GM18526 (cell line): ENCODE data around the gene KRTAP10-3.

Experiments
- POLR2A ChIP-seq: IDR thresholded peaks from 3 replicates; pipeline ENCODE4 v1.6.1; 2011; ENCODE audit not compliant: insufficient read length; ENCODE audit errors: extremely low read depth

Gene KRTAP10-3

GRCh38 chr21:44529011-44529421 is 29.6 kb downstream of the KRTAP10-3 start:
- TF ChIP-seq POLR2A = no peak

DNA sequence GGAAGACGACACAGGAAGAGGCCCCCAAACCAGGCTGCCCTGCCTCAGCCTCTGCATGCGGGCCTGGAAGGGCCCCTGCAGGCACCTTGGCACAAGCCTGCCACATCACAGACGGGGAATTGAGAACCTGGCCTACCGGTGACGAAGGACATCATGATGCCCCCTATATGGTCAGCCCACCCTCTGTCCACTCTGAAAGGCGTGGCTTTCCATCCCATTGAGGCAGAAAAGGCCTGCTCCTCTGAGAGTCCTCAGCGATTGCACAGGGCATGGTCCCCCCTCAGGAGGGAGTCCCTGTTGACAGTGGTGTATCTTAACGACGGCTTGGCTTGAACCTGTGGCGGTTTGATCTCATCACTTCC is 30.0 kb downstream of the KRTAP10-3 start:
- no peak for TF ChIP-seq POLR2A

DNA sequence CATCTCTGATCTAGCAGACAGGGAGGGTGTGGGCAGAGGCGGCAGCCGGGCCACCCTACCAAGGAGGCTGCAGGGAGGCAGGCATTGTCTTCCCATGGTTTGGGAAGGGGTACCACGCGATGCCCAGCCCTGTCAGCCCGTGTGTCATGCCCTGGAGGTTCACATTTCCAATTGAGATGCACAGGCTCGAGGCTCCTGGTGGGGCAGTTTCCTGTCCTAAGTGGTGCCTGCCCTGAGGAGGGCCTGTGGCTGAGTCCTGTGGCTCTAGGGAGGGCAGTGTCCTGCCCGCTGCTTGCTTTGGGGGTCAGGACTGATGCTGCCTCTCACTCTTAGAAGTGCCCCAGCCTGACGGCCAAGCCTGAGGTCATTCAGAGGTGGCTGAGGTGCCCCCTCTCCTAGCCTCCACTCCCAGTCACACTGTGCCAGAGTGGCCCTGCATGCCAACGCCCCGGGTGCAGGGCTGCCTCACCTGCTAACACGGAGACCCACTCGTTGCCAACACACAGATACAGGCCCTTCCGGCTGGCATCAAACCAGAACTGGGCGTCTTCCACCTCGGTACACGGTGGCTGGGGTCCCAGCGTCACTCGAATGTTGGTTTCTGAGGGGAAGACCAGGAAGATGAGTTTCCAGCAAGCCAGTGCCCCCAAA is 30.5 kb downstream of the KRTAP10-3 start:
- TF ChIP-seq POLR2A = no peak

- no peak for TF ChIP-seq POLR2A
Observed at GRCh38 chr21:44527156-44527982, 31.2 kb downstream of the KRTAP10-3 start.

DNA sequence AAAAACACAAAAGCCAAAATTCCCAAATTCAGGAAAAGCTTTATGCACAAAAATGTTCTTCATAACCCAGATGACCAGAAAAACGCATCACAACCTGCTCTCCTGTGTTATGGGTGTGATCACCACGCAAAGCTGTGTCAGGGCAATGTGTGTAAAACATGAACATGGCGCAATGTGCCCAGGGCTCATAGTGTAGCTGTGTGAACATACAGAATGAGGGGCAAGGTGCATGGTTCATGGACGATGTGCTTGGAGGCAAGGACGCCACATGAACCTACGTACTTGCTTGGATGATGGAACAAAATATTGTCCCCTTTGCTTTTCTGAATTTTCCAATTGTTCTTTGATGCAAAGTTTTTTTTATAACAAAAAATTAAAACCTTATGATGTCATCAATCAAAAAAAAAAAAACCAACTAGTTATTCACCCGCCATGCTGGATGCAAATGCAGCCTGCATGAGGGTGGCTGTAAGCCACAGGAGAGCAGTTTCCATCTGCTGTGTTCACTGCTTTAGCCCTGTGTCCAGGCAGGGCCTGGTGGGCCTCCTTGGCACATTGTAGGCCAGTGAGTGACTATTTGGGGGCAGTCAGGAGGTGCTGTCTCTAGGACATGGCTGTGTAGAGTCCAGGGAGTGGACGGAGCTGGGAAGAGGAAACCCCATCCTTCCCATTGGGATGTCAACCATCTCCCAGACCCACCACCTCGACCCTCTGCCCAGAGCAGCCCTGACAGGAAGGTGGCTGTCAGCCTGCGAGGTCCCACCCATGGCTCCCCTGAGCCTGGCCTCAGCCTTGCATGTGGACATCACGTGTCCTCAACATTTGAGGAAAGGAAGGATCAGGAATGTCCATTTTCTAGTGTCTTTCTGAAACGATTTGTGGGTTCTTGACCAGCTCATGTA is 32.2 kb downstream of the KRTAP10-3 start:
- TF ChIP-seq POLR2A = no peak

GRCh38 chr21:44525391-44526095 is 33.1 kb downstream of the KRTAP10-3 start:
- no peak for TF ChIP-seq POLR2A

DNA sequence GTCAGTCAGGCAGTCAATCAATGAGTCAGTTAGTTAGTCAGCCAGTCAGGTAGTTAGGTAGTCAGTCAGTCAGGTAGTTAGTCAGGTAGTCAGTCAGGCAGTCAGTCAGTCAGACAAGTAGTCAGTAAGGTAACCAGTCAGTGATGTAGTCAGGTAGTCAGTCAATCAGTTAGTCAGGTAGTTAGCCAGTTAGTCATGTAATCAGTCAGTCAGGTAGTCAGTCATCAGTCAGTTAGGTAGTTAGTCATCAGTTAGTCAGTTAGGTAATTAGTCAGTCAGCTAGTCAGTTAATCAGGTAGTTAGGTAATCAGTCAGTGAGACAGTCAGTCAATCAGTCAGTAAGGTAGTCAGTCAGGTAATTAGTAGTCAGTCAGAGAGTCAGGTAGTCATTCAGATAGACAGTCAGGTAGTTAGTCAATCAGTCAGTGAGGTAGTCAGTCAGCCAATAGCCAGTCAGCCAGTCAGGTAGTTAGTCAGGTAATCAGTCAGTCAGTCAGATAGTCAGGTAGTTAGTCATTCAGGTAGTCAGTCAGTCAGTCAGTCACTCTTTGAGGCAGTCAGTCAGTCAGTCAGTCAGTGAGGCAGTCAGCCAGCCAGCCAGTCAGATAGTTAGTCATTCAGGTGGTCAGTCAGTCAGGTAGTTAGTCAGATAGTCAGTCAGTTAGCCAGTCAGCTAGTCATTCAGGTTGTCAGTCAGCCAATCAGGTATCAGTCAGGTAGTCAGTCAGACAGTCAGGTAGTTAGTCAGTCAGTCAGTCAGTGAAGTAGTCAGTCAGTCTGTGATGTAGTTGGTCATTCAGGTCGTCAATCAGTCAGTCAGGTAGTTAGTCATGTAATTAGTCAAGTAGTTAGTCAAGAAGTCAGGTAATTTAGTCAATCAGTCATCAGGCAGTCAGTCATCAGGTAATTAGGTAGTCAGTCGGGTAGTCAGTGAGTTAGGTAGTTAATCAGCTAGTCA is 33.9 kb downstream of the KRTAP10-3 start:
- TF ChIP-seq POLR2A = no peak

- no peak for TF ChIP-seq POLR2A
Observed at GRCh38 chr21:44523567-44524413, 34.8 kb downstream of the KRTAP10-3 start.

DNA sequence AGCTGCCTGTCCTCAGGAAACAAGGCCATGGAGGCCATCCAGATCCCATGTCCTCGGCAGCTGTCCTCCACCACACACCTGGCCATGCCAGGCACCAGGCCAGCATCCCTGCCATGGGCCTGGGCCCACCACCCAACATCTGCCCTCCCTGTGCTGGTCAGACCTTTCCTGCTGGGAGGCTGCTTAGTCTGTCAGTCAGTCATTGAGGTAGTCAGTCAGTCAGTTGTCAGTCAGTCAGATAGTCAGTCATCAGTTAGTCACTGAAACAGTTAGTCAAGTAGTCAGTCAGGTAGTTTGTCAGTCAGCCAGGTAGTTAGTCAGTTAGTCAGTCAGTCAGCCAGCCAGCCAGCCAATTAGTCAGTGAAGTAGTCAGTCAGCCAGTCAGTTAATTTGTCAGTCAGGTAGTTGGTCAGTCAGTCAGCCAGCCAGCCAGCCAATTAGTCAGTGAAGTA is 35.8 kb downstream of the KRTAP10-3 start:
- TF ChIP-seq POLR2A = no peak

DNA sequence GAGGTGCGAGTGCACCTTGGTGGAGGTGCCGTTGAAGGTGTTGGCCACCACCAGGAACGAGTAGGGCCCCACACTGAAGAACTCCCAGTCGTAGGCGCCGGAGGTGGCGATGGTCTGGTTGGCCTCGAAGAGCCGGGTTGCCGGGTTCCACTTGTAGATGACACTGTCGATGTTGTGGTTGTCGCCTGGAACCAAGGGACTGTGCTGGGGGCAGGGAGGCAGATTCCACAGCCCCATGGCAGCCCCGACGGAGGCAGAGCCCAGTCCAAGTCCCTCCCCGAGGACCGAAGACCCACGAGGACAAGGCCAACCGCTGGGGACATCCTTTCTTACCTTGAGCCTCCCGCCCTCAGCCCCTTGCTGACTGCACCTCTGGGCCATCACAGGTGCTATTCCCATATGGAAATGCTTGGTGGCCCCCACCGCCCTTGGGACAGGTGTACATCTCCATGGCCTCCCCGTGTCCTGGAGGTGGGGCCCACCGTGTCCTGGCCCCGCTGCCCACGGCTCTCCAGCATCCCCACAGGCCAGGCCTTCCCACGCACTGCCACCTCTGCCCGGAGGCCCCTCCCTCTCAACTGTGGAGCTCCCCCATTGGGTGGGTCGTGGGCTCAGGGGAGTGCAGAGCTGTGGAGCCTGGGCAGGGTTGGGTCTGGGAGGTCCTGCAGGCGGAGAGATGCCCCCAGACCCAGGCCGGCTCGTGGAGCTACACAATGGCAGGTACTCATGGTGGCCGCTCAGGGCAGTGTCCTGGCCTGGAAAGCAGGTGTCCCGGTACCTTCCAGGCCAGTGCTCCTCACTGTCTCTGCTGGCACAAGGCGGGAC is 36.5 kb downstream of the KRTAP10-3 start:
- TF ChIP-seq POLR2A = no peak

- no peak for TF ChIP-seq POLR2A
Observed at GRCh38 chr21:44521301-44521927, 37.2 kb downstream of the KRTAP10-3 start.
